Lung (tissue), 12 donors: ENCODE measurements around the gene GFI1. TPM values are rescaled to one million over a fixed set of nuclear protein-coding genes. Genes with fewer than 3 reads are reported as not detected.

Experiments used
- ATAC-seq: fragments of 200-7000 bp; cut with Tn5 transposase; one replicate; pipeline ENCODE4 v1.9.1; 2020; ENCODE audit warnings: moderate number of reproducible peaks; ENCODE audit not compliant: insufficient read depth, low FRiP score
- DNase-seq, 3 donors: peaks; one replicate each; pipeline ENCODE4 v3.0.0-alpha.2; 2013 to 2017
- H3K27ac ChIP-seq, 2 donors: one replicate each; pipeline ENCODE4 v1.5.1; 2013; ENCODE audit warnings: mild to moderate bottlenecking in 2 of 2, moderate library complexity in 2 of 2, control low read depth in 1 of 2, inconsistent platforms in 1 of 2, low read depth in 1 of 2, low read length in 1 of 2
- H3K27me3 ChIP-seq, 3 donors: one replicate each; pipeline ENCODE4 v1.5.1; 2013; ENCODE audit warnings: low read length in 2 of 3; ENCODE audit not compliant: control insufficient read depth in 3 of 3, insufficient read depth in 3 of 3
- H3K36me3 ChIP-seq, 4 donors: one replicate each; pipeline ENCODE4 v1.5.1; 2013; ENCODE audit warnings: low read length in 4 of 4, mild to moderate bottlenecking in 1 of 4, moderate library complexity in 1 of 4; ENCODE audit not compliant: control insufficient read depth in 4 of 4, insufficient read depth in 4 of 4
- H3K4me1 ChIP-seq, 5 donors: one replicate each; pipeline ENCODE4 v1.5.1; 2013; ENCODE audit warnings: low read length in 5 of 5, mild to moderate bottlenecking in 2 of 5, moderate library complexity in 1 of 5; ENCODE audit not compliant: control insufficient read depth in 5 of 5, insufficient read depth in 5 of 5
- H3K4me3 ChIP-seq: one replicate; pipeline ENCODE4 v1.5.1; 2013; ENCODE audit warnings: mild to moderate bottlenecking, control low read depth, moderate library complexity
- H3K9ac ChIP-seq, 2 donors: one replicate each; pipeline ENCODE4 v1.5.1; 2013; ENCODE audit warnings: low read length in 2 of 2, control low read depth in 1 of 2; ENCODE audit not compliant: insufficient read depth in 1 of 2
- H3K9me3 ChIP-seq, 4 donors: one replicate each; pipeline ENCODE4 v1.5.1; 2013; ENCODE audit warnings: low read length in 3 of 4, mild to moderate bottlenecking in 1 of 4, moderate library complexity in 1 of 4; ENCODE audit not compliant: control insufficient read depth in 4 of 4, insufficient read depth in 3 of 4
- WGBS, 2 donors: extraction: QIAGEN DNeasy Blood & Tissue Kit; methylation state at CpG; one replicate each; pipeline ENCODE4 v1.1.7; 2013; 5-methylcytosine and 5-hydroxymethylcytosine counted together
- polyA plus RNA-seq, 2 donors: library from polyadenylated mRNA; stranded (reverse); fragments of 200-250 nt; gene quantifications; one replicate each; pipeline ENCODE4 v1.2.1, GENCODE V29; 2013
- total RNA-seq, 2 donors: library from RNA; depleted of rRNA in 1 of 2; stranded (reverse); fragments of >200 nt in 1 of 2; gene quantifications; one replicate each; pipeline ENCODE4 v1.2.1, GENCODE V29; 2014 to 2021
- TF ChIP-seq, protein P1 (sequence below): IDR thresholded peaks from 2 replicates; pipeline ENCODE4 v1.5.1; 2012; ENCODE audit warnings: mild to moderate bottlenecking; ENCODE audit errors: control extremely low read depth, extremely low read depth
- donor health status: control.
- donor health status: control.
- donor health status: Bipolar disorder and iron deficiency.
- donor health status: healthy.
- donor health status: DM: yes; HTN: yes; CAD: no.

GFI1 gene
- total and polyA plus RNA-seq, 4 donors = 0.59 to 2.5 (median 1.9) TPM

DNA sequence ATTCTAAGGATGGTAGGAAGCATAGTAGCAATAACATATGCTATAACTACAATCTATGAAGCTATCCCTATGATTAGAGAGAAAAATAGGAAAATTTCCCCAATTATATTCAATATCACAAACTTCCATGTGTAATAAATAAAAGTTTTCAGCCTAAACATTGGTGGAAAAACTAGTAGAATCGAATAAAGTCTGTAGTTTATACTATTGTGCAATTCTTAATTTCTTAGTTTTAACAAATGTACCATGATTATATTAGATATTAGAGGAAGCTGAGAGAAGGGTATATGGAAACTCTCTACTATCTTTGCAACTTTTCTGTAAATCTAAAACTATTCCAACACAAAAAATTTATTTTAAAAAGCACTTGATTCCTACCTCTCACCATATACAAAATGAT, 13.8 kb upstream of the GFI1 start:
- ATAC-seq (no peak), DNase-seq (no peak)
- no peaks in the 10 kb centered on the region for H3K36me3 ChIP-seq
- 74 to 100% methylated on average over 1 of the region's 1 CpG for WGBS, 2 donors
- peaks cover 0 to 3% (median 0%) of the 10 kb centered on the region in 3 donors for H3K27me3 ChIP-seq
- no peaks in the 10 kb centered on the region for H3K4me1 ChIP-seq
- no peak overlapping the region for H3K9ac ChIP-seq
- TF ChIP-seq, protein P1, sequence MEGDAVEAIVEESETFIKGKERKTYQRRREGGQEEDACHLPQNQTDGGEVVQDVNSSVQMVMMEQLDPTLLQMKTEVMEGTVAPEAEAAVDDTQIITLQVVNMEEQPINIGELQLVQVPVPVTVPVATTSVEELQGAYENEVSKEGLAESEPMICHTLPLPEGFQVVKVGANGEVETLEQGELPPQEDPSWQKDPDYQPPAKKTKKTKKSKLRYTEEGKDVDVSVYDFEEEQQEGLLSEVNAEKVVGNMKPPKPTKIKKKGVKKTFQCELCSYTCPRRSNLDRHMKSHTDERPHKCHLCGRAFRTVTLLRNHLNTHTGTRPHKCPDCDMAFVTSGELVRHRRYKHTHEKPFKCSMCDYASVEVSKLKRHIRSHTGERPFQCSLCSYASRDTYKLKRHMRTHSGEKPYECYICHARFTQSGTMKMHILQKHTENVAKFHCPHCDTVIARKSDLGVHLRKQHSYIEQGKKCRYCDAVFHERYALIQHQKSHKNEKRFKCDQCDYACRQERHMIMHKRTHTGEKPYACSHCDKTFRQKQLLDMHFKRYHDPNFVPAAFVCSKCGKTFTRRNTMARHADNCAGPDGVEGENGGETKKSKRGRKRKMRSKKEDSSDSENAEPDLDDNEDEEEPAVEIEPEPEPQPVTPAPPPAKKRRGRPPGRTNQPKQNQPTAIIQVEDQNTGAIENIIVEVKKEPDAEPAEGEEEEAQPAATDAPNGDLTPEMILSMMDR = no peak
- H3K4me3 ChIP-seq = no peak overlapping the region
- H3K9me3 ChIP-seq = no peaks in the 10 kb centered on the region
- no peak overlapping the region for H3K27ac ChIP-seq

DNA sequence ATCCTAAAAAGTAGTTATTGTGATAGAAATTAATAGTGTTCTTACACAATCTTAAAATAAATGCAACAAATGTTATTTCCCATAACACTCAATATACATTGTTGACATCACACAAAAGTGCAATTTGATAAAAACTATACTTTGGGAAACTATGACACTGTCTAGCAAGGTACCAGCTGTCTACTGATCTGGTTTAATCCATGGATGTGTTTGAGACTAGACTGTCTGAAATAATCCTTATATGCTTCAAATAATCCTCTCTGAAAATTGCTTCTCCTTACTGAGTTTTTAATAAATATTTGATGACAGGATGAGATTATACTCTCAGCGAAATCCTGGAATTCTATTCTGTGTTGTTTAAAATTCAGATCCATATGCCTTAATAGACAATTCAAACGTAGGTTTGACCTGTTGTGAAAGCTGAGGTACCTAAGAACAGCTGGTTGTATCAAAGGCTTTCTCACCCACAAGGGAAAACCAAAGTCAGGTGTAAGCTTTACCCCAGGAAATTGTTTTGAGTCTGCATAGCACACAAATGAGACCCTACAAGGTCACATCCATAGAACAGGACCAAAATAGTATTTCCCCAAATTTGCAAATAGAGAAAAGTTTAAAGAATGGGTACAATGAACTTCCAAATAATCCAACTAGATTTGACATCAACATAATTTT, 8.8 kb upstream of the GFI1 start:
- Histone ChIP-seq H3K4me1 (no peaks in the 10 kb centered on the region), H3K9me3 (no peaks in the 10 kb centered on the region), H3K36me3 (no peaks in the 10 kb centered on the region), H3K9ac (no peak overlapping the region), H3K27me3 (peaks cover 0 to 11% (median 3%) of the 10 kb centered on the region in 3 donors), H3K27ac (no peak overlapping the region), H3K4me3 (no peak overlapping the region)
- ATAC-seq (no peak), DNase-seq (no peak)
- TF ChIP-seq, protein P1 = no peak
- WGBS, 2 donors = 77 to 79% methylated on average over 2 of the region's 2 CpGs

DNA sequence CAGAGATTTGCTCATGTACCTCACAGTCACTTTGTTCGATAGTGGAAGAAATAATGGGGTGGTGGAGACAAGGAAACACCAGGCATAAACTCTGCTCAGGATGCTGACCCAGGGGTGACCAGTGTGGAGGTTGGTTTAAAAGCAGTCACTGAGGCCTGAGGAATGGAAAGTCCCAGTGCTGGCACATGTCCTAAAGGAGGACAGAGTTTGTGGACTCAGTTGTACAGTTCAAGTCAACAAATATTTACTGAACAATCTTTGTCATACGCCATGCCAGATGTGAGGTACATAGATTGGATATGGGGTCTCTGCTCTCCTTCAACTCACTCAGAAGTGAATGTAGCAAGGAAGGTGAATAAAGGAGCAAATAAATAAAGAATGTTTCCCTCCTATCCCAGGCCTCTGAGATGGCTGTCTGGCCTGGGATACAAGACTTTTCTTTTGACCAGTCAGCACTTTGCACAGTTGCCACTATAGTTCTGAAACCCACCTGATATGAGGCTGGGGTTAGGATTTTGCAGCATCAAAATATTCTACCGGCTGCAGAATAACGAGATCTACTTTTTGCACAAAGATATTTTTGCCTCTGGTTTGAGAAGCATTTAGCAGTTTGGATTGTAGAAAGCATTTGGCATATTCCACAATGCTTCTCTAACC, 7.9 kb upstream of the GFI1 start:
- no peak overlapping the region for H3K4me3 ChIP-seq
- no peaks in the 10 kb centered on the region for H3K9me3 ChIP-seq
- no peaks in the 10 kb centered on the region for H3K36me3 ChIP-seq
- no peak for ATAC-seq
- 90 to 92% methylated on average over 4 of the region's 4 CpGs for WGBS, 2 donors
- H3K27ac ChIP-seq = no peak overlapping the region
- no peak for DNase-seq
- TF ChIP-seq, protein P1 = no peak
- H3K9ac ChIP-seq = no peak overlapping the region
- H3K27me3 ChIP-seq = peaks cover 0 to 14% (median 8%) of the 10 kb centered on the region in 3 donors
- no peaks in the 10 kb centered on the region for H3K4me1 ChIP-seq
